Omental fat pad (tissue), 4 donors: ENCODE results near the gene GPR37L1. TPM values are rescaled to one million over a fixed set of nuclear protein-coding genes. Genes with fewer than 3 reads are reported as not detected.
"Not testable (repeated sequence)": the region's sequence is repeated elsewhere in the genome, so short reads cannot be mapped to it uniquely, and the experiment has no call there.

Experiments used
- ATAC-seq: fragments of 150-250 bp; one replicate; pipeline ENCODE4 v1.9.1; 2016; ENCODE audit warnings: mild to moderate bottlenecking, moderate library complexity; ENCODE audit not compliant: low FRiP score
- DNase-seq: peaks from one replicate; pipeline ENCODE4 v3.0.0-alpha.2; 2019; ENCODE audit warnings: low spot score
- CTCF ChIP-seq, 3 donors: fragments of 450-650 bp; IDR thresholded peaks; one replicate each; pipeline ENCODE4 v1.5.1; 2016 to 2017; ENCODE audit warnings: antibody characterized with exemption in 3 of 3, mild to moderate bottlenecking in 3 of 3, moderate library complexity in 2 of 3
- total RNA-seq, 4 donors: library from RNA; depleted of rRNA; stranded (reverse); fragments of >200 nt; gene quantifications; one replicate each; pipeline ENCODE4 v1.1.0, GENCODE V29; 2016

GPR37L1 gene
- total RNA-seq, 4 donors from 2014 or later = 0.16 TPM; not detected in 3

DNA sequence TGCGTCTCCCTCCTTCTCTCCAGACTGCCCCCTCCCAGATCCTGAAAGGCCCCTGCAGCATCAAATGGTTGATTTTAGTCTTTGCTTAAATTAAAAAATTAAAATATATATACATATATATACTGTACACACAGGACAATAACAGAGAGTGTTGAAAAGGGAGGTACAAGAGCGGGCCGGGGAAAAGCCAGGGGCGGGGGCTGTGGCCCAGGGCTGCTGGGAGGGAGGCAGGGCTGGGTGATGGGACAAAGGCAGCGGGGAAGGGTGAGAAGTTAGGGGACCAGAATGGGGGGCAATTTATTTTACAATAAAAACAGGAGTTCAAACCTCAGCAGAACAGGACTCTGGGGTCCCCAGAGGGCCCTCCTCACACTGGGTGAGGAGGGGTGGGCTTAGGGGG, 11.3 kb downstream of the GPR37L1 start:
- DNase-seq (no peak), ATAC-seq (no peak)

GRCh38 chr1:202134645-202135172, 12.0 kb downstream of the GPR37L1 start:
- DNase-seq (no peak), ATAC-seq (no peak)
- no peak for TF ChIP-seq CTCF (IDR thresholded peaks at IDR 0.05)

More for the DNA sequence above, 11.3 kb downstream of the GPR37L1 start:
- TF ChIP-seq CTCF (IDR thresholded peaks at IDR 0.05) = no peak

DNA sequence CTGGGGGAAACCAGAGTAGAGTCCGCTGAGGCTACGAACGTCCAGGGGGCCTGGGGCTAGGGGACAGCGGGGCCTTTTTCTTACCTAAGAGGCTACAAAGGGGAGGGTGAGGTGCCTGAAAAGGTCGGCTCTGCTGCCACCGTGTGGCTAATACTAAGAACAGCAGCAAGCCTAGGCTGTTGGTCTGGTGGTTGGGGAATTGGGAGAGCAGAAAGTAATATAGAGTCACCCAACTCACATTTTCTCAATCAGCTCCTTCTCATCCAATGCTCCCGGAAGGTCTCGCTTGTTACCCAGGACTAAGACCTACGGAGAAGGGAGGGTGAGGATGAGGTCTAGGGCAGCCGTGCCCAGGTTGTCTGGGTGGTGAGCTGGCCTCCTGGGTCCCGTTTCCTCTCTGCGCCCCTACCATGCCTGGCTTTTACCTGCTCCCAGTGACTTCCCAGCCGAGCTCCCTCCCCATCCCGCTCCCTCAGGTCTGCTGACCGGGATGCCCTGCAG, 12.6 kb downstream of the GPR37L1 start:
- no peak for DNase-seq
- peak; percentile 71 for ATAC-seq
- TF ChIP-seq CTCF (IDR thresholded peaks at IDR 0.05) = no peak

DNA sequence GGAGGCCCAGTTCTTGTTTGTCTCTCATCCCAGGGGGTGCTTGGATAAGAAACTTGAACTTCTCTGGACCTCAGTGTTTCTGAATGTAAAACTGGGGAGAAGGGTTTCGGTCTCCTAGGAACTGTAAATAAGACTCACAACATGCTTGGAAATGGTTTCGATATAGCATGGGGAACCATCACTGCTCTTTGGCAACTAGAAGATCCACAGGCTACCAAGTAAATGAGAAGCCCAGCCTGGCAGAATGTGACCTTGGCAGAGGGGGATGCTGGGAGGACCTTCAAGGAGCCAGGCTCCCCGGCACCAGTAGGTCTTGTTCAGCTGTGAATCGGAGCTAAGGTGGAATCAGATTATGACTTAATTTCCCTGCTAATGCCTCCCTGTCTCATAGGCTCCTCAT, 18.1 kb downstream of the GPR37L1 start:
- no peak for TF ChIP-seq CTCF (IDR thresholded peaks at IDR 0.05)
- DNase-seq = no peak

GRCh38 chr1:202141468-202141867, 18.8 kb downstream of the GPR37L1 start:
- not testable (repeated sequence) for ATAC-seq, DNase-seq

More for the DNA sequence above, 18.1 kb downstream of the GPR37L1 start:
- no peak for ATAC-seq

GRCh38 chr1:202143011-202143767, 20.5 kb downstream of the GPR37L1 start:
- ATAC-seq = peak; percentile 22
- no peak for DNase-seq
- no peak for TF ChIP-seq CTCF (IDR thresholded peaks at IDR 0.05)

- TF ChIP-seq CTCF (IDR thresholded peaks at IDR 0.05) = no peak
- DNase-seq = no peak
- peak; percentile 64 for ATAC-seq
Observed at GRCh38 chr1:202143768-202144401, 21.2 kb downstream of the GPR37L1 start.
